HL-60/S4 (cell line): ENCODE data around the gene PPARA.

Experiments
- in situ Hi-C: fragments of 300-500 bp; cut with MboI; formaldehyde crosslinking; loops from 2 replicates; pipeline ENCODE4 v1.14.3; 2022; ENCODE audit warnings: low sequenced_read_pairs

PPARA gene

DNA sequence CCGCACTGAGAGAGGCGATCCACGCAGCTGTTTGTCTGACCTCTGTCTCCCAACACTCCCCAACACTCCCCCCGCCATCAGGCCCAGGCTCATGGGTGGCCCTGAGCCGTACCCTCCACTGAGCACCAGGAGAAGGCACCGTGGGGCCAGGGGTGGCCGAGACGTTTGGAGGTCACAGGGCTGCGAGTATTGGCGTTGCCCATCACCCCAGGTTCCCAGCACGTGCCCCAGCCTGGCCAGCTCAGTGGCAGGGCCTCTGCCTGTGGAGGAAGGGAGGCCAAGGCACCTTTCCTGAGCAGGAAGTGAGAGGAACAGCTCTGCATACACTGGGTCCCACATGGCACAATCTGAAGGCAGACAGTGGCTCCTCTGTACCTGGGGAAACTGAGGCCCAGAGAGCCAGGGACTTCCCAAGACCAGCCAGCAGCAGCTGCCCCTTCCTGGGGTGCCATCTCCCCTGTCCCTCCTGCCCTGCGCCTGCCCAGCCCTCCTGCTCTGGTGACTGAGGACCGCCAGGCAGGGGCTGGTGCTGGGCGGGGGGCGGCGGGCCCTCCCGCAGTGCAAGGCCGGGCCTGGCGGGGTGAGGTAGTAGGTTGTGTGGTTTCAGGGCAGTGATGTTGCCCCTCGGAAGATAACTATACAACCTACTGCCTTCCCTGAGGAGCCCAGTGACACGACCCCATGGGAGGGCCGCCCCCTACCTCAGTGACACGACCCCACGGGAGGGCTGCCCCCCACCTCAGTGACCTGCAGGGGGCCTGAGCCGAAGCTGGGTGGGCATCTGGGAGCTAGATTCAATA, 37.0 kb upstream of the PPARA start:
- in situ Hi-C loops = loop anchor here (10.0 to 25.0 kb wide), 2 partner anchors 251 to 539 kb away; no protein-coding TSS in a partner anchor

DNA sequence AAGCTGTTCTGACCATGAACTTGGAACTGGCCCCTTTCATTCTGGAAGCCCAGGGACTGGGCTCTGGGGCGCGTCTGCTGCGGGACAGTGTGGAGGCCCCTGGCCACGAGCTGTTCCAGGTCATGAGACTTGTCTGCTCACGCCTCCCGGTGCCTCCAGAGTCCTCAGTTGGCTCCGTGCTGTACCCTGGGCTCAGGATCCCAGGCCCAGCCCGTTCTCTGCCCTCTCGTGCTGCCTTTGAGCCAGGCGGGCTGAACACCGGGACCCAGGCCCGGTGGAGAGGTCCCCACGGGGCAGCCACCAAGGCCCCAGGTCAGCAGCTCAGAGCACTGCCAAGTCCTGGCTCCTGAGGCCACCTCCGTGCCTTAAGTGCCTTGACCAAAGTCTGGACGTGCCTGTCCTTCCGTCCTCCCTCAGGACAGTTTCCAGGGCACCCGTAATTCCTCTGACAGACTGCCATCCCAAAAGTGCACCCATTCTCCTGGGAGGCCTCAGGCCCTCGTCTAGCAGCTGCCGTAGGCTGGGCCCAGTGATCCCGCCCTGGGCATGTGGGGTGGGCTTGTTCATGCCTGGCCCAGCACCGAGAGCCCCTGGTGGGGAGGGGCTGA, 36.3 kb upstream of the PPARA start:
- in situ Hi-C loops = loop anchor here (10.0 to 25.0 kb wide), 2 partner anchors 252 to 539 kb away; no protein-coding TSS in a partner anchor

DNA sequence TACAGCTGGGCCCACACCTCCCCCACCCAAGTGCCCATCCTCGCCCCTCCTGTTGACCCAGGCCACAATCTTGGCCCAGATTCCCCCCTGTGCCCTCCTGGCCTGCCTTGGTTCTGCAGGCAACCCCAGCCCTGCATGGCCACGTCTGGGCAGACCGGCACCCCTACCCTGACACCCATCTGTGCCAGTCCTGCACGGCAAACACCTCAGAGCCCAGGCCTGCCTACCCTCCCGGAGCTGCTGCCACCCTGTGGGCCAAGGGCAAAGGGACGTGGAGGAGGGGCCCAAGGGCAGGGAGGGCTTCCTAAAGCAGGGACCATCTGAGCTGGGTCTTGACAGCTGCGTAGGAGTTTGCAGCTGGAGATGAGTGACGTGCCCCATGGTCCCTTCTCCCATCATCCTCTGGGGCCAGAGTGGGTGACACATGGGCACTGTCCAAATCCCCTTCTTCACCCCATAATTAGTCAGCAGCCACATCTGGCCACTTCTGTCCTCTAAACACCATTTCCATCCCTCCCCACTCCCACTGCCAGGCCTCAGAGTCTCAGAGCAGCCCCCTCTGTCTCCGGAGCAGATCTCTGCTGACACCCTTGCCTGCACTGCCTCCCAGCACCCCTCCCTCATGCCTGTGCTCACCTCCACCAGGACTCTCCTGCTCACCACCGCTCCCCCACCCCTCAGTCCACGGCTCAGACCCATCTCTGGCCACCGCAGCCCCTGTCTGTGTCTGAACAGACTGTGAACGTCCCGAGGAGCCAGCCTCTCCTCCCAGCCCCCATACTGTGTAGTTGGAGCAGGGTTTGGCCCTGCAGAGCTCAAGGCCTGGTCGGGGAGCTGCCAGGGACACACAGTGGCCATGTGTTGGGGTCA, 35.6 kb upstream of the PPARA start:
- in situ Hi-C loops = loop anchor here (10.0 to 25.0 kb wide), 2 partner anchors 252 to 540 kb away; no protein-coding TSS in a partner anchor

DNA sequence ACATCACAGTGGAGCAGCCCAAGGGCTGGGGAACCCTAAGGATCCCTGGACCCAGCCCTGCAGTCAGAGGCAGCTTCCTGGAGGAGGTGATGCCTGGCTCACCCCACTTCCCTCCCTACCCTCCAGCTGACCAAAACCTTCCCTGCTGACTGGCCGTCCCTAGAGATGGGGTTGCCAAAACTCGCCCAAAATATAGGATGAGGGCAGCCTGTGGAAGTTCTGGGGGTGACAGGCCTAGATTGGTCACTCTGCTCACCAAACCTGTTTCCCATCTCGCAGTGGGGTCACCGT, 35.0 kb upstream of the PPARA start:
- in situ Hi-C loops = loop anchor here (10.0 to 25.0 kb wide), 2 partner anchors 253 to 541 kb away; no protein-coding TSS in a partner anchor

DNA sequence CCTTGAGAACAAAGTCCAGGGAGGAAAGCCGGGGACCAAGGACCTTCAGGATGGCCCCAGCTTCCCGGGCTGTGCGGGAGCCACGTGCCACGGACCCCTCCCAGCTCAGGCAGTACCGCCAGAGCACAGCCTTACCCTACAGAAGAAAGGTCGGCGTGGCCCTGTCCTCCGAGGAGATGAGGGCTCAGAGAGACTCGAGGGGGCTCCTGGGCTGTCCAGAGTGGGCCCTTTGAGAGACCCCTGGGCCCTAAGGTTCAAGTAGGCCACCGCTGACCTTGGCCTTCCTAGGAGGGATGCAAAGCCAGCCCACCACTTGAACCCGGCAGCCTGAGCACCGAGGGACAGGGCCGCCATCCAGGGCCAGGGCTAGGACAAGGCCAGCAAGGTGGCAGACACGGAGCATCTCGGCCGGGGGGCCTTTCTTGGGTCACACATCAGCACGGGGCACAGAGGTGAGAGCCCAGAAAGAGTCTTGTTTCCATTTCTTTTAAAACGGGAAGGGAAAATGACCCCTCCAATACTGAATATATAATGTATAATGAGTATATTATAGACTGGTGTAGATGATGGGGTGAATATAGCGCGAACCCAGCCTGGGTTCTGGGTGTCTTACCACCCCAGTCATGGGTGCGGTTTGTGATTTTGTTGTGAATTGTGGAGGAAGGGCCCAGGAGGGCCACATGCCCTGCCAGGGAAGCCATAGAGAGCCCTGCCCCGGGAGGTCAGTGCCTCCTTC, 34.4 kb upstream of the PPARA start:
- in situ Hi-C loops = loop anchor here (10.0 to 25.0 kb wide), 2 partner anchors 254 to 541 kb away; no protein-coding TSS in a partner anchor

DNA sequence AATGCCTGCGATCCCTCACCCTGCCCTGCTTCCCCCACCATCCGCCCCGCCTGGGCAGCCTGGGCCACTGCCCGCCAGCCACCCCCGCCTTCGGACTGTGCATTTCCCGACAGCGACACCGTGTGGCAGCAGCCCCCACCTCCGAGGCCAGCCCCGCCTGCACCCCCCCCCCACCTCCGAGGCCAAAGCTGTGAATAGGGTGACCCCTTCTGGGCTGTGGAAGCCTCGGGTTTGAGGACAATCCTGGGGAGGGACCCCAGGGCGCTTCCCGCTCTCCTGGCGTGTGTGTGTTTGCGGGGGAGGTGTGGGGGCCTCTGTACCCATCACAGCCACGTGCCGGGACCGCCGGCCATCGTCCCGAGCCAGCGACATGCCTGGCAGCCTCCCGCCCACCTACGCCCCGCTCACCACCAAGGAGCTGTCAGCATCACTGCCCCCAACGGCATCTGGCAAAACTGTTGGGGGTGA, 33.8 kb upstream of the PPARA start:
- in situ Hi-C loops = loop anchor here (10.0 to 25.0 kb wide), 2 partner anchors 254 to 542 kb away; no protein-coding TSS in a partner anchor

DNA sequence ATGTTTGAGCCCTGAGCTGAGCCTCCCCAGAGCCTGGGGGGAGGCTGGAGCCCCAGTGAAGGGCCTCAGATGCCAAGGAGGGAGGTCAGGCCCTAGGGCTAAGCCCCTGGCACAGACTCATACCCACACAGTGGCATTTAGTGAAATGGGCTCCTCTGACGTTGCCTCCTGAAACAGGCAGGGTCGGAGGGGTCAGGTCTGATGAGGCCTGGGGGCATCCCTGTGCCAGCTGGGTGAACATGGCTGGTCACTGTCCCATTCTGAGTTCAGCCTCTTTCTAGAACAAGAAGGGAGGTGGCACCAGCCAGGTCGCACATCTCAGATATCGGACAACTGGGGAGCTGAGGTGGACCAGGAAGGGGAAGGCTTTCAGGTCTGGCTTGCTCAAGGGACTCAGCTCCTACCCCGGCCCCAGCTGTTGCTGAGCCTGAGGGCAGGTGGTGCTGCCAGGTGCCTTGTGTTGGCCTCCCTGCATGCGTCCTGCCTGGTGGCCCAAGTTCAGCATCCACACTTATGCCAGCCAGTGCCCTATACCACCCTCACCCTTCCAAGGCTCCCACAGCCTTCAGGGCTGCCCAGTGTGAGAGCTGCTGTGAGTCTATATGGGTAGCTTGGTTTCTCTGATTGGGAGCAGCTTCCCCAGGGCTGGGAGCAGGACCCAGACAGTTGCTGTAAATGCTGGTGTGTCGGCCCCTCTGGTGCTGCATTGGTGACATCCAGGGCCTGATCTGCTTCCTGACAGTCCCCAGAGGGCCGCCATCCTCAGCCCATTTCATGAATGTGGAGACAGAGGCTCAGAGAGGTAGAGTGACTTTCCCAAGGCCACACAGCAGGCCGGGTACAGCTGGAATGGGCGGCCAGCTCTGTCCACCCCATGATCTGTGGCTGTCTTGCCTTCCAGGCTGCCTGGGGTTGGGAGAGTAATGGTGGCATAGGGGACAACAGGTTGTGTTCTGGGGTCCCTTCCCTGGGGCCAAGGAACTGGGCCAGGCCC, 32.8 kb upstream of the PPARA start:
- in situ Hi-C loops = loop anchor here (10.0 to 25.0 kb wide), 2 partner anchors 255 to 543 kb away; no protein-coding TSS in a partner anchor

DNA sequence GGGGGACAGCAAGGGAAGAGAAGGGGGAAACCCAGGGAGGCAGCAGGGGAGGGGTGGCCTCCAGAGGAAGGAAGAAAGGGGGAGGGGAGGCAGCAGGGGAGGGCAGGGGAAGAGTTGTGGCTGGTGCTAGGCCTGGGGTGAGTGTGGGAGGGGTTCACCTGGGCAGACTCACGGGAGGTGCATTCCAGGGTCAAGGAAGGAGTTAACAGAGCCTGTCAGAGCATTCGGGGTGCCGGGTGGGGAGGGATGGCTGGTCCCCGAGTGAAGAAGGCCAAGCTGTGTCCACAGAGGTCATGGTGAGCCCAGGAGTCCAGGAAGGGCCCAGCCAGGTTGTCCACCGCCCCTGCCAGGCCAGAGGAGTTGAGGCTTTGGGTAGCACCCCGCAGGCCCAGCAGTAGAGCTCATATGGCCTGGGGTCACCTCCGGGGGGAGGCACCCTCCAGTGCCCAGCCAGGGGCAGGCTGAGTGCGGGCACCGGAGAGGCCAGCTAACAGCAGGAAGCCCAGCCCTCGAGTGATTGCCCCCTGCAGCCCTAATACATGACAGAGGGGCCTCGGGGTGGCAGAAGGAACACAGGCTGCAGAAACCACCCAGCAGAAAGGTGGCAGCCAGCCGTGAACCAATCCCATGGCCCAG, 31.1 kb upstream of the PPARA start:
- in situ Hi-C loops = loop anchor here (10.0 to 25.0 kb wide), 2 partner anchors 257 to 544 kb away; no protein-coding TSS in a partner anchor

DNA sequence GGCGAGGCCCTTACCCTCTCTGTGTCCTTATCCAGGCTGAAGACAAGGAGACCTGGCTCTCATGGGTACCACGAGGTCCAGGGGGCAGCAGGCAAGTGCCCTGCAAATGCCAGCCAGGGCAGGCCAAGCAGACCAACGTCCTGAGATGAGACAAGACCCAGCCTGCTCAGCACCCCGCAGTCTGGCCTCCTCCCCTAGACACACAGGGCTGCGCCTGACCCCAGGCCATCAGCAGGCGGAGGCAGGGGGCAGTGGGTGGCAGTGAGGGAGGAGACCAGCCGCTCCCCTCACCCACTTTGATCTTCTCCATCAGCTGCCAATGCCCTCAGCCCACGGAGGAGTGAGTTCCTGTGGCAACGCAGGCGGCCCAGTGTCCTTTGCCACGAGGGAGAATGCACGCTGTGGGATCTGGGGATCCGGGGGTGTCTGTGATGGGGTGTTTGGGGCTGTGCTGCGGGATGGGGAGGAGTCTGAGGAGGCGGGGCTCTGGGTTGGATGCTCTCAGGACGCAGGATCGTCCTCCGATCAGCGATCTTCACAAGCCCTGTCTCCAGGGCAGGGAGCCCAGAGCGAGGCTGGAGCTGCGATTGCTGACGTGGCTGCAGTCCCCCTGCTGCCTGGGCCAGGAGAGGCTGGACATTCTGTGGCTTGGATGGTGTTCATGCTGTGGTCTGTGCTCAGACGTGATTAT, 30.5 kb upstream of the PPARA start:
- in situ Hi-C loops = loop anchor here (5.0 to 25.0 kb wide), 5 partner anchors 128 to 545 kb away; no protein-coding TSS in a partner anchor

DNA sequence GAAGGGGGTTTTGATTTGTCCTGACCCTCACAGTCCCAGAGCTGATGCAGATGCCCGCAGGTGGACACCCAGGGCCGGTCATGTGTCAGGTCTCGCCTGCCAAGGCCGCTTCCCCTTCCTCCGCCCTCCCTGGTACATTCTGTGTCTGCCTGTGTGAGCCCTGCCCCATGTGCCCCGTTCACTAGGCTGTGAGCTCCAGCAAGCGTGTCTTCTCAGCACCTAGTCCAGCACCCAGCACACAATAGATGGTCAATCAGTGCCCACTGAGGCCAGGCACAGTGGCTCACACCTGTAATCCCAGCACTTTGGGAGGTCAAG, 29.9 kb upstream of the PPARA start:
- in situ Hi-C loops = loop anchor here (5.0 to 25.0 kb wide), 4 partner anchors 128 to 422 kb away; no protein-coding TSS in a partner anchor

DNA sequence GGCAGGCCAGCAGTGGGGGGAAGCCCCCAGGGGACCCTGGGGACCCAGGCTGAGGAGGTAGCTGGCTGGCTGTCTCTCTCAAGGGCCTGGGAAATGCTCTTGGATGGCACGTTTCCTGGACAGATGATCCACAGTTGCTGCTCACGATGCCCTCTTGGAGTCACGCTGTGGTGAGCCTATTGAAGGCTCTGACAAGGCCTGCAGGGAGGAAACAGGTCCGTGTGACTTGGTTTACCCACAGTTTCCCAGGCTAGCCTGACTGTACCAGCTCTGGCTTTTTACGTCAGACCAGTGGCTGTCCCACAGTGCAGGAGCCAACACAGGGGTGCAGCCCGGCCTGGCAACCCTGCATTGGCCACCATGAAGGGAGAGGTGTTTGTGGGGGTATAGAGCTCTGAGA, 29.2 kb upstream of the PPARA start:
- in situ Hi-C loops = loop anchor here (5.0 to 25.0 kb wide), 4 partner anchors 129 to 421 kb away; no protein-coding TSS in a partner anchor

DNA sequence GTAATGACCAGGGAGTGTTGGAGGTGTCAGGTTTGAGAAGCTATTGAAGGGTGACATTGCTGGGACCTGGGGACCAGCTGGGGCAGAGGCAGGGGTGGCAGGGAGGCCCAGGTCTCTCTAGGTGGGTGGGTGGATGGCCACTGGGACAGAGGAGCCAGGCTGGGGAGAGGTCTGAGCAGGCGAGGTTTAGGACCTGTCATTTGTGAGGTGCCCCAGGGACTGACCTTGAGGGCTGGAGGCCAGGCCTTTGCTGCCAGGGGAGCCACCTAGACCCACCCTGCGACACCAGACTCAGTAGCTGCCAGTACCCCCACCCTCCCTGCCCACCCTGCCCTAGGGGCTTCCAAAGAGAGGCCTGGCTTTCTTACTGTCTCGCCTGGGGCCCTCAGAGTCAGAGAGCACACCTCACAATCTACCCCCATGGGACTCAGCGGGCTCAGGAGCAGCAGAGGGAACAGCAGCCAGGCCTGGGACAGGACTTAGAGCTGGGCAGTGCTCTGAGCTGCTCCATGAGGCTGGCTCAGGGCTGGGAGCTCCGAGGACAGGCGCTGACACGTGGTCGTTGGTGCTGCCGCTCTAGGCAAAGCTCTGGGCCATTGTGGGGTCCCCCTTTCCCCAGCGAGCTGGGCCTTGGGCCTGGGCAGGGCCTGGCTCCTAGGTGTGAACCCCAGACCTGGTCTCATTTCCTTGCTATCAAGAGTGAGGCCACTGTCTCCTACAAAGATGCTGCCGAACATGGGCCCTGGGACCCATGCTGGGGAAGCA, 28.6 kb upstream of the PPARA start:
- in situ Hi-C loops = loop anchor here (5.0 to 25.0 kb wide), 4 partner anchors 129 to 421 kb away; no protein-coding TSS in a partner anchor

DNA sequence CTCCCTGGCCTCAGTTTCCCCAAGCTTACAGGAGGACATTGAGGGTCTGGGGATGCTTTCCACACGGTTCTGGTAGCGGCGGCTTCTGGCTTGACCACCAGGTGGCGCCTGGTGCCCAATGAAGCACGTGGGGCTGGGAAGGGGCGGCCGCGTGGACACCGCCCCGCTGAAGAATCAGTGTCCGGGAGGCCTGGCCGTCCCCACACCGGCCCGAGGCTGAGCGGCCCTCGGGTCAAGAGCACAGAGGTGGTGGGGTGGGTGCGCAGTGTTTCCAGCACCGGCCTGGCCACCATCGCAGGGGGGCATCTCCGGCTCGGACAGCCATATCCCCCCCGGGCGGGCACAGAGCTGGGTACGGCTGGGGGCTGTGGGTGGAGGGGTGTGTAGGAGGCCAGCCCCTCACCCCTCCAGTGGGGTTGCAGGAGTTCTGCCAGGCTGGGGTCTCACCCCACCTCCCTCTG, 27.8 kb upstream of the PPARA start:
- in situ Hi-C loops = loop anchor here (5.0 to 25.0 kb wide), 4 partner anchors 130 to 420 kb away; no protein-coding TSS in a partner anchor

DNA sequence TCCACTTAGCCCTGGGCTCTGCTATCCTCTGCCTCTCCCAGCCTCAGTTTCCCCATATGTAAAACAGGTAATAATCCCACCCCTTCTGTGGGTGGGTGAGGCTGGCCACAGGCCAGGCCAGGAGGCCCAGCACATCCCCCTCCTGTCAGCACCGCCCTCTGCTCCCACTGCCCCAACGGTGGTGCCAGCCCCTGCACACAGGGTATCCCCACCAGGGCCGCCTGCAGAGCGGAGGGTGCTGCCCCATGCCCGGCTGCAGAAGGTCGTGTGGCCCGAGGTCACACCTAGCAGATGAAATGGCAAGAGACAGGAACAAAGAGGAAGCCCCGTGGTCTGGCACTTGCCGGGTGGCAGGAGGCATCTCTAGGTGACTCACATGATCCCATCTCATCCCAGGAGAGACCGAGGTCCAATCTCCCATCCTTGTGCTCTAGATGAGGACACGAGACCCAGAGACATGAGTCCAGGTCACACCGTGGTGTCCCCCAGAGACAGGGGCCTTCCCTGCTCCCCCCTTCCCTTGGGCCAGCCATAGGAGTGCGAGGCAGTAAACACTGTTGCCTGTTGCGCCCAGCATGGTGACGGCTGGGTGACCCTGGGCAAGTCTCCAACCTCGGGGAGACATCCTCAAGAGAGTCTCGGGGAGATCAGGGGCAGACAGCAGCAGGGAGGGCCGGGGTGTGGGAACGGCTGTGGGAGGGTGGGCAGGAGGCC, 27.2 kb upstream of the PPARA start:
- in situ Hi-C loops = loop anchor here (5.0 to 25.0 kb wide), 4 partner anchors 131 to 419 kb away; no protein-coding TSS in a partner anchor

DNA sequence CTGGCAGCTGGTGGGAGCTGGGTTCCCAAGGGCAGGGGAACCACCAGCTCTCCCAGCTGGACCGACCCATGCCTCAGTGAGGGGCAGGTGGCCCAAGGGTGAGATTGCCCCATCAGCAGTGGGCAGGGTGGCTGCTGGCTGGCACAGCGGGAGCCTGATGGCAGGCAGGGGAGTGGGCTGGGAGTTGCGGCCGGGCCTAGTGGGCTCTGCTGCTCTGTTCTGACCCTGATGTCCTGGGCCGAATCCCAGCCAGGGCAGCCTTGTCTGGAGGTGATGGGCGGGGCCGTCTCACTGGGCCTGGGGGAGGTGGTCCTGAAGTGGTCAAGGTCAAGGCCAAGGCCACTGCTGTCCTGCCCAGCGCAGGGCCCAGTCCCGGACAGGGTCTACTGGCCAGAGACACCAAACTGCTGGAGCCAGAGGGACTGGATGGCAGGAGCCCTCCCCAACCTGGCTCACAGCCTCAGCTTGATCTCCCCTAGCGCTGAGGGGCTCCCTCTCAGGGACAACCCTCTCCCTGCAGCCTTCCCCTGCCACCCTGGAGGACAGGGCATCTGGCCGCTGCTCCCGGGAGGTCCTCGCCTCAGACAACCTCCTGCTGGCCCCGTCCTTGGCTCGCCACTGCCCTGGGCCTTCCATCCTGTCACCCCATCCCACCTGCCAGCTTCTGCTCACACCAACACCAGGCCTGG, 26.5 kb upstream of the PPARA start:
- in situ Hi-C loops = loop anchor here (5.0 to 25.0 kb wide), 4 partner anchors 132 to 418 kb away; no protein-coding TSS in a partner anchor
